ENCODE measurements around the gene MAML3. TPM values are rescaled to one million over a fixed set of nuclear protein-coding genes. Genes with fewer than 3 reads are reported as not detected.

MAML3 gene
- total and polyA plus RNA-seq, 2 experiments from 2014 or later, result 4.1 to 11.2 TPM

DNA sequence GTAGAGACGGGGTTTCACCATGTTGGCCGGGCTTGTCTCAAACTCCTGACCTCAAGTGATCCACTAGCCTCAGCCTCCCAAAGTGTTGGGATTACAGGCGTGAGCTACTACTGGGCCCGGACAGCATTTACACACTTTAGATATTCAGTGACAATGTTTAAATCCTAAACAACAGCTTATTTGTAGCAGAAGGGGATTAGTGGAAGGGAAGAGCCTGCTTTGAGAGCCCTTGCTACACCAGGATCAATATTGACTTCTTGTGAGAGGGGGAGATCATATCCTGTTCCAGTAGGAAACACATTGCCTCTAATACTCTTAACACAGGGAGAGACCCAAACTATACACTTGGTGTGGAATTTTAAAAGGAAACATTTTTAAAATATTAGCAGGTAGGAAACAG lies 481.3 kb downstream of the MAML3 start:
- Histone ChIP-seq H3K4me2 (no peak overlapping the region), H2AFZ (no peak overlapping the region), H3K9me3 (ENCODE audit: low read depth) (no peaks in the 10 kb centered on the region), H3K36me3 (replicated peaks; ENCODE audit: insufficient read depth, low read depth) (no peaks in the 10 kb centered on the region), H3K27ac (no peak overlapping the region), H3K9me2 (replicated peaks; ENCODE audit: insufficient read depth) (no peaks in the 10 kb centered on the region), H4K20me1 (ENCODE audit: insufficient read depth, poor library complexity, severe bottlenecking) (no peaks in the 10 kb centered on the region), H3K4me1 (ENCODE audit: insufficient read depth) (peaks cover 18% of the 10 kb centered on the region), H3K79me2 (peaks cover 99% of the 10 kb centered on the region), H3K4me3 (no peak overlapping the region), H3K27me3 (no peaks in the 10 kb centered on the region)
- TF ChIP-seq, protein P1, sequence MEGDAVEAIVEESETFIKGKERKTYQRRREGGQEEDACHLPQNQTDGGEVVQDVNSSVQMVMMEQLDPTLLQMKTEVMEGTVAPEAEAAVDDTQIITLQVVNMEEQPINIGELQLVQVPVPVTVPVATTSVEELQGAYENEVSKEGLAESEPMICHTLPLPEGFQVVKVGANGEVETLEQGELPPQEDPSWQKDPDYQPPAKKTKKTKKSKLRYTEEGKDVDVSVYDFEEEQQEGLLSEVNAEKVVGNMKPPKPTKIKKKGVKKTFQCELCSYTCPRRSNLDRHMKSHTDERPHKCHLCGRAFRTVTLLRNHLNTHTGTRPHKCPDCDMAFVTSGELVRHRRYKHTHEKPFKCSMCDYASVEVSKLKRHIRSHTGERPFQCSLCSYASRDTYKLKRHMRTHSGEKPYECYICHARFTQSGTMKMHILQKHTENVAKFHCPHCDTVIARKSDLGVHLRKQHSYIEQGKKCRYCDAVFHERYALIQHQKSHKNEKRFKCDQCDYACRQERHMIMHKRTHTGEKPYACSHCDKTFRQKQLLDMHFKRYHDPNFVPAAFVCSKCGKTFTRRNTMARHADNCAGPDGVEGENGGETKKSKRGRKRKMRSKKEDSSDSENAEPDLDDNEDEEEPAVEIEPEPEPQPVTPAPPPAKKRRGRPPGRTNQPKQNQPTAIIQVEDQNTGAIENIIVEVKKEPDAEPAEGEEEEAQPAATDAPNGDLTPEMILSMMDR (IDR thresholded peaks at IDR 0.05; ENCODE audit: poor library complexity), result no peak
- TF ChIP-seq EZH2phosphoT487 (IDR thresholded peaks at IDR 0.05; ENCODE audit: low read depth, severe bottlenecking, unreplicated experiment) (no peak), EZH2 (IDR thresholded peaks at IDR 0.05; ENCODE audit: borderline replicate concordance) (no peak)
- WGBS (ENCODE audit: low lambda C conversion rate, missing lambda C conversion rate), result 97% methylated on average over 4 of the region's 4 CpGs
- no peak for DNase-seq (ENCODE audit: low spot score)

DNA sequence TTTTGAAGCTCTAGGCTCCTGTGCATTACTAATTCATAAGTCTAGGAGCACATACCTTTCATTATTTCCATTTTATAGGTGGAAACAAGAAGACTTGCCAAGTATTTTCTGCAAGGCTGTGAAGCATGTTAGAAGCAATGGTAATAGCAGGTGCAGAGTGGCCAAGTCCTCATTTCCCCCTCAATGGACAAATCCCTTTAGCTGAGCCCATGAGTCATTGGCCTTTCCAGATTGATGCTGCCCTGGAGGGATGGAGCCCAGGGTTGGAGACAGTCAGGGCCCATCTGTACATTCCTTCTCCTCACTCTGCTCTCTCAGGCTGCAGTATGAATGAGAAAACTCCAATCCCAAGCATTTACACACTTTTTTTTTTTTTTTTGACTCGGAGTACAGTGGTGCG lies 481.8 kb downstream of the MAML3 start:
- Histone ChIP-seq H3K9me2 (replicated peaks; ENCODE audit: insufficient read depth) (no peaks in the 10 kb centered on the region), H3K4me3 (no peak overlapping the region), H3K27ac (no peak overlapping the region), H3K4me2 (no peak overlapping the region), H3K79me2 (peaks cover 99% of the 10 kb centered on the region), H3K27me3 (no peaks in the 10 kb centered on the region), H3K36me3 (replicated peaks; ENCODE audit: insufficient read depth, low read depth) (no peaks in the 10 kb centered on the region), H3K9me3 (ENCODE audit: low read depth) (no peaks in the 10 kb centered on the region), H4K20me1 (ENCODE audit: insufficient read depth, poor library complexity, severe bottlenecking) (no peaks in the 10 kb centered on the region), H2AFZ (no peak overlapping the region), H3K4me1 (ENCODE audit: insufficient read depth) (peaks cover 23% of the 10 kb centered on the region)
- no peak for DNase-seq (ENCODE audit: low spot score)
- WGBS (ENCODE audit: low lambda C conversion rate, missing lambda C conversion rate), result 100% methylated on average over 2 of the region's 2 CpGs
- TF ChIP-seq, protein P1 (IDR thresholded peaks at IDR 0.05; ENCODE audit: poor library complexity), result no peak
- TF ChIP-seq EZH2phosphoT487 (IDR thresholded peaks at IDR 0.05; ENCODE audit: low read depth, severe bottlenecking, unreplicated experiment) (no peak), EZH2 (IDR thresholded peaks at IDR 0.05; ENCODE audit: borderline replicate concordance) (no peak)

DNA sequence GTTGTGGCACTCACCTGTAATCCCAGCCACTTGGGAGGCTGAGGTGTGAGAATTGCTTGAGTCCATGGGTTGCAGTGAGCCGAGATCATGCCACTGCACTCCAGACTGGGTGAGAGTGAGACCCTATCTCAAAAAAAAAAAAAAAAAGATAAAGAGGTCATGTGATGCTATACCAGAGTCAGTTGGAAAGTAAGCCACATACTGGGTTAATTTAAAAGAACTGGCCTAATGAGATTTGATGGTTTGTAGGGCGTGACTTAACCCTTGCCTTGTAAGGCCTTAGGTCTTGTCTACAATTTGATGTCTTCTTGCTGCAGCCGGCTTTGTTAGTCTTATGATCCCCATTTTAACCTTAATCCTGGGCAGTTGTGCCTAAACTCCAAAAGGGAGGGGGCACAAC lies 483.2 kb downstream of the MAML3 start:
- no peak overlapping the region for H3K4me2 ChIP-seq
- H3K4me3 ChIP-seq, result no peak overlapping the region
- TF ChIP-seq, protein P1 (IDR thresholded peaks at IDR 0.05; ENCODE audit: poor library complexity), result no peak
- TF ChIP-seq EZH2 (IDR thresholded peaks at IDR 0.05; ENCODE audit: borderline replicate concordance), result no peak
- no peak for TF ChIP-seq EZH2phosphoT487 (IDR thresholded peaks at IDR 0.05; ENCODE audit: low read depth, severe bottlenecking, unreplicated experiment)
- peak overlapping the region; percentile 95 for H3K27ac ChIP-seq
- no peaks in the 10 kb centered on the region for H3K36me3 ChIP-seq (replicated peaks; ENCODE audit: insufficient read depth, low read depth)
- no peaks in the 10 kb centered on the region for H3K27me3 ChIP-seq
- peaks cover 31% of the 10 kb centered on the region for H3K4me1 ChIP-seq (ENCODE audit: insufficient read depth)
- no peaks in the 10 kb centered on the region for H3K9me2 ChIP-seq (replicated peaks; ENCODE audit: insufficient read depth)
- no peaks in the 10 kb centered on the region for H4K20me1 ChIP-seq (ENCODE audit: insufficient read depth, poor library complexity, severe bottlenecking)
- peaks cover 87% of the 10 kb centered on the region for H3K79me2 ChIP-seq
- H2AFZ ChIP-seq, result no peak overlapping the region
- 80% methylated on average over 3 of the region's 3 CpGs for WGBS (ENCODE audit: low lambda C conversion rate, missing lambda C conversion rate)
- DNase-seq (ENCODE audit: low spot score), result no peak
- H3K9me3 ChIP-seq (ENCODE audit: low read depth), result no peaks in the 10 kb centered on the region

GRCh38 chr4:139669890-139670289 lies 484.1 kb downstream of the MAML3 start:
- no peaks in the 10 kb centered on the region for H3K27me3 ChIP-seq
- H3K9me2 ChIP-seq (replicated peaks; ENCODE audit: insufficient read depth), result no peaks in the 10 kb centered on the region
- peaks cover 78% of the 10 kb centered on the region for H3K79me2 ChIP-seq
- no peaks in the 10 kb centered on the region for H3K36me3 ChIP-seq (replicated peaks; ENCODE audit: insufficient read depth, low read depth)
- H4K20me1 ChIP-seq (ENCODE audit: insufficient read depth, poor library complexity, severe bottlenecking), result no peaks in the 10 kb centered on the region
- no peak overlapping the region for H2AFZ ChIP-seq
- H3K4me2 ChIP-seq, result peak overlapping the region; percentile 74
- H3K4me3 ChIP-seq, result no peak overlapping the region
- H3K27ac ChIP-seq, result peak overlapping the region; percentile 95
- peaks cover 36% of the 10 kb centered on the region for H3K4me1 ChIP-seq (ENCODE audit: insufficient read depth)
- H3K9me3 ChIP-seq (ENCODE audit: low read depth), result no peaks in the 10 kb centered on the region
- DNase-seq (ENCODE audit: low spot score), result no peak
- TF ChIP-seq, protein P1 (IDR thresholded peaks at IDR 0.05; ENCODE audit: poor library complexity), result no peak
- TF ChIP-seq EZH2phosphoT487 (IDR thresholded peaks at IDR 0.05; ENCODE audit: low read depth, severe bottlenecking, unreplicated experiment), result no peak
- TF ChIP-seq EZH2 (IDR thresholded peaks at IDR 0.05; ENCODE audit: borderline replicate concordance), result no peak
- 50% methylated on average over 6 of the region's 6 CpGs for WGBS (ENCODE audit: low lambda C conversion rate, missing lambda C conversion rate)

All from hepatocyte (in vitro differentiated cells).